Activated effector memory CD4-positive, alpha-beta T cell treated with Interleukin-2 at 50 U/mL for 16 hours (primary cell): Measurements from ENCODE around the gene PLCL1.

Experiments
- DNase-seq: peaks from one replicate; pipeline ENCODE4 v3.0.0-alpha.2; 2020

The PLCL1 gene

GRCh38 chr2:198077477-198077876, 273.1 kb downstream of the PLCL1 start:
- DNase-seq, result no peak

GRCh38 chr2:198080879-198081765, 276.7 kb downstream of the PLCL1 start:
- no peak for DNase-seq

- no peak for DNase-seq
These were observed 279.8 kb downstream of the PLCL1 start for GRCh38 chr2:198084156-198084555.

- DNase-seq, result no peak
These were observed 291.6 kb downstream of the PLCL1 start for GRCh38 chr2:198096002-198096401.

GRCh38 chr2:198096965-198097364, 292.6 kb downstream of the PLCL1 start:
- DNase-seq, result no peak

- DNase-seq, result no peak
These were observed 293.2 kb downstream of the PLCL1 start for GRCh38 chr2:198097630-198098029.

GRCh38 chr2:198098386-198098785, 294.0 kb downstream of the PLCL1 start:
- DNase-seq, result no peak

- DNase-seq, result no peak
These were observed 294.5 kb downstream of the PLCL1 start for GRCh38 chr2:198098918-198099317.

- no peak for DNase-seq
These were observed 296.0 kb downstream of the PLCL1 start for GRCh38 chr2:198100346-198100745.

- no peak for DNase-seq
These were observed 297.3 kb downstream of the PLCL1 start for GRCh38 chr2:198101688-198102087.

- DNase-seq, result no peak
These were observed 297.7 kb downstream of the PLCL1 start for GRCh38 chr2:198102120-198102519.

- no peak for DNase-seq
These were observed 298.5 kb downstream of the PLCL1 start for GRCh38 chr2:198102856-198103255.

- DNase-seq, result no peak
These were observed 302.4 kb downstream of the PLCL1 start for GRCh38 chr2:198106621-198107385.

- DNase-seq, result no peak
These were observed 308.9 kb downstream of the PLCL1 start for GRCh38 chr2:198113316-198113715.

- DNase-seq, result no peak
These were observed 309.7 kb downstream of the PLCL1 start for GRCh38 chr2:198114064-198114463.

GRCh38 chr2:198115201-198115600, 310.8 kb downstream of the PLCL1 start:
- no peak for DNase-seq

GRCh38 chr2:198116756-198117155, 312.4 kb downstream of the PLCL1 start:
- DNase-seq, result no peak

GRCh38 chr2:198117406-198118041, 313.1 kb downstream of the PLCL1 start:
- DNase-seq, result no peak

GRCh38 chr2:198127627-198128026, 323.2 kb downstream of the PLCL1 start:
- DNase-seq, result no peak

- no peak for DNase-seq
These were observed 325.2 kb downstream of the PLCL1 start for GRCh38 chr2:198129609-198130008.

GRCh38 chr2:198134293-198134955, 330.0 kb downstream of the PLCL1 start:
- no peak for DNase-seq

- DNase-seq, result no peak
These were observed 331.1 kb downstream of the PLCL1 start for GRCh38 chr2:198135481-198135934.

GRCh38 chr2:198136142-198136541, 331.7 kb downstream of the PLCL1 start:
- DNase-seq, result no peak
